Heart left ventricle (tissue), 13 donors: ENCODE measurements around the gene MYO7A.

Experiments used
- CTCF ChIP-seq, 12 donors: fragments of 200-600 bp; sonication (generic) in 4 of 12; IDR thresholded peaks; one replicate each; pipeline versions ENCODE4 v1.5.0 to v1.8.0; 2018 to 2022; ENCODE audit warnings: antibody characterized with exemption in 12 of 12, mild to moderate bottlenecking in 5 of 12
- POLR2A ChIP-seq, 2 donors: fragments of 450-650 bp; IDR thresholded peaks; one replicate each; pipeline ENCODE4 v1.6.1; 2017; ENCODE audit warnings: antibody characterized with exemption in 2 of 2, mild to moderate bottlenecking in 2 of 2, moderate library complexity in 2 of 2
- donor health status: ischemic (EF 13 %, LVEDD 7.1; RV severe dilation, severe dysfunction).
- donor health status: DM: no; HTN: yes; CAD: no.
- donor health status: DM: no; HTN: no; CAD: no.
- donor health status: ischemic (EF 25% LVEDD 6.9; RV normal size, moderate dysfunction).
- donor health status: ischemic (EF 25% LVEDD 5.7; RV mildly dilated, moderate dysfunction).
- donor health status: ischemic (EF 35%, LVEDD 5.7; RV mildly dilated, moderate dysfunction).
- donor health status: nonischemic (EF 11% LVEDD 7.7; RV severe dilation, severe dysfunction).
- donor health status: DM: yes; HTN: yes; CAD: no.
- donor health status: PGD.
- donor health status: ischemic (EF 29% LVEDD 5.4; RV normal size, mild dysfunction).
- donor health status: nonischemic (EF 23%, LVEDD 6.1; RV moderate dilation, normal function).

GRCh38 chr11:77193911-77194830 lies 66.1 kb downstream of the MYO7A start:
- TF ChIP-seq CTCF (IDR thresholded peaks at IDR 0.05) (no peak), POLR2A (IDR thresholded peaks at IDR 0.05) (no peak)
